OCI-LY1 (cell line): ENCODE measurements around the gene DMAP1.

ENCODE experiments used
- H2AFZ ChIP-seq: fragments of 200-600 bp; sonication (generic), shearing (Covaris generic); 2 replicates; pipeline ENCODE4 v1.6.0; 2014; ENCODE audit warnings: antibody characterized with exemption, mild to moderate bottlenecking, low read length
- H3F3A ChIP-seq: fragments of 200-600 bp; sonication (generic), shearing (Covaris generic); 2 replicates; pipeline ENCODE4 v1.6.0; 2014; ENCODE audit warnings: mild to moderate bottlenecking, antibody characterized with exemption, low read length, moderate library complexity; ENCODE audit not compliant: insufficient read depth
- H3K27ac ChIP-seq: fragments of 200-600 bp; sonication (generic); 2 replicates; pipeline ENCODE4 v1.5.1; 2014; ENCODE audit warnings: low read length, mixed run types, mild to moderate bottlenecking, low read depth; ENCODE audit not compliant: poor library complexity, severe bottlenecking
- H3K27me3 ChIP-seq: fragments of 200-600 bp; sonication (generic); 2 replicates; pipeline ENCODE4 v1.6.0; 2014; ENCODE audit warnings: antibody characterized with exemption, mild to moderate bottlenecking, low read length, moderate library complexity; ENCODE audit not compliant: insufficient read depth
- H3K36me3 ChIP-seq: fragments of 200-600 bp; sonication (generic); 2 replicates; pipeline ENCODE4 v1.6.1; 2014; ENCODE audit warnings: mild to moderate bottlenecking, antibody characterized with exemption, low read length, moderate library complexity, mixed read lengths; ENCODE audit not compliant: insufficient read depth
- H3K4me1 ChIP-seq: fragments of 200-600 bp; sonication (generic); 2 replicates; pipeline ENCODE4 v1.5.1; 2014; ENCODE audit warnings: mild to moderate bottlenecking, low read length, moderate library complexity; ENCODE audit not compliant: insufficient read depth, severe bottlenecking
- H3K4me2 ChIP-seq: fragments of 200-600 bp; sonication (generic), shearing (Covaris generic); 2 replicates; pipeline ENCODE4 v1.6.1; 2014; ENCODE audit warnings: low read length
- H3K4me3 ChIP-seq: fragments of 200-600 bp; sonication (generic); 2 replicates; pipeline ENCODE4 v1.5.1; 2014; ENCODE audit warnings: low read length, low read depth, mild to moderate bottlenecking, mixed read lengths; ENCODE audit not compliant: poor library complexity, severe bottlenecking
- H3K79me2 ChIP-seq: fragments of 200-600 bp; shearing (Covaris generic); 2 replicates; pipeline ENCODE4 v1.6.1; 2016; ENCODE audit warnings: mixed run types, low read length, mixed read lengths; ENCODE audit not compliant: insufficient read depth
- H3K9ac ChIP-seq: fragments of 200-600 bp; sonication (generic), shearing (Covaris generic); 2 replicates; pipeline ENCODE4 v1.6.1; 2014; ENCODE audit warnings: mild to moderate bottlenecking, low read length, mixed read lengths
- H3K9me2 ChIP-seq: fragments of 200-600 bp; sonication (generic), shearing (Covaris generic); 2 replicates; pipeline ENCODE4 v1.6.1; 2014; ENCODE audit warnings: low read depth, mild to moderate bottlenecking, low read length, mixed read lengths
- H3K9me3 ChIP-seq: fragments of 200-600 bp; shearing (Covaris generic); 2 replicates; pipeline ENCODE4 v1.6.1; 2014; ENCODE audit warnings: low read length, mixed read lengths
- H4K20me1 ChIP-seq: fragments of 200-600 bp; sonication (generic), shearing (Covaris generic); 2 replicates; pipeline ENCODE4 v1.6.0; 2016; ENCODE audit warnings: mild to moderate bottlenecking, low read length; ENCODE audit not compliant: insufficient read depth
- EZH2 ChIP-seq: fragments of 200-600 bp; sonication (generic), shearing (Covaris generic); IDR thresholded peaks from 2 replicates; pipeline ENCODE4 v1.8.0; 2017; ENCODE audit warnings: borderline replicate concordance, mixed run types, mild to moderate bottlenecking, antibody characterized with exemption, low read length, moderate library complexity, mixed read lengths
- TF ChIP-seq, protein P1 (sequence below): fragments of 200-600 bp; sonication (generic), shearing (Covaris generic); IDR thresholded peaks from 2 replicates; pipeline ENCODE4 v1.5.1; 2017; ENCODE audit warnings: mild to moderate bottlenecking, antibody characterized with exemption, low read length, moderate library complexity, mixed read lengths

The DMAP1 gene

DNA sequence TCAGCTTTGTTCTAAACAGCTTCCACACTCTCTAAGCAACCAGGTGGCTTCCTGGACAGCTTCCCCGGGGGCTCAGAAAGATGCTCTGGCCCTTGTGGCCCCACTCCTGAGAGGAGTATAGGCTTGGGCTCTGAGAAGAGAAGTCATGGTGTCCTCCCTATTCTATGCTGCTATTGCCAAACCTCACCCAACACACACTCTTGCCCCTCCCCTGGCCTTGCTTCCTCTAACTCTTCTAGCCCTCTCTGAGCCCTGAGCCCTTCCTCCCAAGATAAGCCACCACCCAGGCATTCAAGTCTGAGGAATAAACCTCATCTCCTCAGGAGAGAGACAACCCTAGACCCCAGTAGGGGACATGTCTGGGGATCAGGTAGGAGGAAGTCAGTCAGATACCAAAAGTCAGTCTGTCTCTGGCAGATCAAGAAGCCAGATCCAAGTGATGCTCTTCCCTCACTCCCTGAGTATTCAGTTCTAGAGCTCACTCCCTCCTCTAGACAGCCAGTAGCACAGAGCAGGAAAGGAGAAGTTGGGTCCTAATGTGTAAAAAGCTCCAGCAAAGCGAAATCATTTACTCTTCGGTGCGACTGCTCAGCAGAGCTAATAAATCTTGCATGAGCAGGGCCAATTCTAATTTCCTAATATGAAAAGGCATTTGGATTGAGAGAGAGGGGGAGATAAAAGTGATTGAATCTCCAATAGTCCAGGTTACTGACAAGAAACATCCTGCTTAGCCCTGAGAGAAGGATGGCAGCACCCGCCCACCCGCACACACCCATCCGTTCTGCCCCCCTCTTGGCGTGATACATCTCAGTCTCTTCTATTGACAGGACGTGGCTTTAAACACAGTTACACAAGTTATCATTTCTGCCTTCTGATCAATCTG lies 50.5 kb downstream of the DMAP1 start:
- H3K27ac ChIP-seq: no peak overlapping the region
- no peaks in the 10 kb centered on the region for H3K36me3 ChIP-seq
- H3F3A ChIP-seq: no peaks in the 10 kb centered on the region
- H3K79me2 ChIP-seq: no peaks in the 10 kb centered on the region
- H3K4me1 ChIP-seq: no peaks in the 10 kb centered on the region
- no peak overlapping the region for H3K9ac ChIP-seq
- H2AFZ ChIP-seq: no peak overlapping the region
- H3K4me3 ChIP-seq: no peak overlapping the region
- no peaks in the 10 kb centered on the region for H3K9me2 ChIP-seq
- H3K4me2 ChIP-seq: no peak overlapping the region
- no peaks in the 10 kb centered on the region for H3K9me3 ChIP-seq
- H4K20me1 ChIP-seq: no peaks in the 10 kb centered on the region
- no peak for TF ChIP-seq EZH2
- TF ChIP-seq, protein P1, sequence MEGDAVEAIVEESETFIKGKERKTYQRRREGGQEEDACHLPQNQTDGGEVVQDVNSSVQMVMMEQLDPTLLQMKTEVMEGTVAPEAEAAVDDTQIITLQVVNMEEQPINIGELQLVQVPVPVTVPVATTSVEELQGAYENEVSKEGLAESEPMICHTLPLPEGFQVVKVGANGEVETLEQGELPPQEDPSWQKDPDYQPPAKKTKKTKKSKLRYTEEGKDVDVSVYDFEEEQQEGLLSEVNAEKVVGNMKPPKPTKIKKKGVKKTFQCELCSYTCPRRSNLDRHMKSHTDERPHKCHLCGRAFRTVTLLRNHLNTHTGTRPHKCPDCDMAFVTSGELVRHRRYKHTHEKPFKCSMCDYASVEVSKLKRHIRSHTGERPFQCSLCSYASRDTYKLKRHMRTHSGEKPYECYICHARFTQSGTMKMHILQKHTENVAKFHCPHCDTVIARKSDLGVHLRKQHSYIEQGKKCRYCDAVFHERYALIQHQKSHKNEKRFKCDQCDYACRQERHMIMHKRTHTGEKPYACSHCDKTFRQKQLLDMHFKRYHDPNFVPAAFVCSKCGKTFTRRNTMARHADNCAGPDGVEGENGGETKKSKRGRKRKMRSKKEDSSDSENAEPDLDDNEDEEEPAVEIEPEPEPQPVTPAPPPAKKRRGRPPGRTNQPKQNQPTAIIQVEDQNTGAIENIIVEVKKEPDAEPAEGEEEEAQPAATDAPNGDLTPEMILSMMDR: no peak
- no peaks in the 10 kb centered on the region for H3K27me3 ChIP-seq

DNA sequence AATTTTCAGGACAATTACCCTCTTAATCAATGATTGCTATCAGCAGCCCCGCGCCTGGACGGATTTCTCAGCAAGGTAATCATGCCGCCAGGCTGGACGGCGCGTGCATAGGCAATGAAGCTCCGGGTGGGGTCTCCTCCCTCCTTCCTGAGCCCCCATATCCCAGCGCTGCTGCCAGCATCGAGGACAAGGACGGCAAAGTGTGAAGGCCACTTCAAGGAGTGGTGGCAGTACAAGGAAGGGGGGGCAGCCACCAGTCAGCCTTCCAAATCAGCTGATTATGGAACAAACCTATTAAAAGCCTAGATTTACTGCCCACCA lies 51.1 kb downstream of the DMAP1 start:
- Histone ChIP-seq H3K36me3 (no peaks in the 10 kb centered on the region), H3K4me1 (no peaks in the 10 kb centered on the region), H3K27me3 (no peaks in the 10 kb centered on the region), H3K27ac (no peak overlapping the region), H3K4me3 (no peak overlapping the region), H3K9me3 (no peaks in the 10 kb centered on the region), H3F3A (no peaks in the 10 kb centered on the region), H3K4me2 (no peak overlapping the region), H3K79me2 (no peaks in the 10 kb centered on the region), H3K9ac (no peak overlapping the region), H4K20me1 (no peaks in the 10 kb centered on the region), H3K9me2 (no peaks in the 10 kb centered on the region), H2AFZ (no peak overlapping the region)
- TF ChIP-seq, protein P1: no peak
- TF ChIP-seq EZH2: no peak

DNA sequence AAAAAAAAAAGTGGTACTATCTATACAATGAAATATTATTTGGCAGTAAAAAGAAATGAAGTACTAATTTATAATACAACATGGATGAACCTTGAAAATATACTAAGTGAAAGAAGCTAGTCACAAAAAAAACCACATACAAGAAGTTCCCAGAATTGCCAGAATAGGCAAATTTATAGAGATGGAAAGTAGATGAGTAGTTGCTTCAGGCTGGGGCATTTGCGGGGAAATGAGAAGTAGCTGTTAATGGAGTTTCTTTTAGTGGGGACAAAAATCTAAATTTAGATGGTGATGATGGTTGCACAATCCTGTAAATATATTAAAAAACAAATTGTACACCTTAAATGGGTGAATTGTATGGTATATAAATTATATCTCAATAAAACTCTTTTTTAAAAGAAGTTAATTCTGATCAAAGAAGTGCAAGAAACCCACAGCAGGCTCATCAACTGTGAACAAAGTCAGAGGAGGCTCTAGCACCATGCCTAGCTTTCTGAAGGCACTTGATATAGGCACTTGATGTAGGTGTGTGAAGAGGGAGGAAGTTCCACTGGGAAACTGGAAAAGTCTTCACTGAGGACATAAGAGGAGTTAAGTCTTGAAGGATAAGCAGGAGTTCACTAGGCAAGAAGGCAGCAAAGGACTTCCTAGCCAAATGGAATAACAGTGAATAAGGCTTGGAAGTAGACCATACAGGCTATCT lies 52.5 kb downstream of the DMAP1 start:
- Histone ChIP-seq H3K27ac (no peak overlapping the region), H3K4me1 (no peaks in the 10 kb centered on the region), H3K4me2 (no peak overlapping the region), H3K36me3 (no peaks in the 10 kb centered on the region), H3K9me3 (no peaks in the 10 kb centered on the region), H2AFZ (no peak overlapping the region), H3K9ac (no peak overlapping the region), H3K79me2 (no peaks in the 10 kb centered on the region), H3K9me2 (no peaks in the 10 kb centered on the region), H3K4me3 (no peak overlapping the region), H3F3A (no peaks in the 10 kb centered on the region), H4K20me1 (no peaks in the 10 kb centered on the region), H3K27me3 (no peaks in the 10 kb centered on the region)
- TF ChIP-seq, protein P1: no peak
- no peak for TF ChIP-seq EZH2
